ENCODE data around the gene TFEB. TPM values are rescaled to one million over a fixed set of nuclear protein-coding genes. Genes with fewer than 3 reads are reported as not detected.

Gene TFEB
- total and polyA plus RNA-seq, 2 of the 8 experiments (the other 6 are each of a cell fraction or from before 2014, with no cell fraction given): 2.3 to 6.7 TPM

- Histone ChIP-seq H3K4me1 (replicated peaks in 1 of 4; ENCODE audit: control insufficient read depth in 3 of 4, insufficient read depth in 4 of 4, low read length in 3 of 4) (peaks cover 12 to 38% (median 23%) of the 10 kb centered on the region in 4 experiments), H3K27ac (ENCODE audit: low read depth, low read length) (no peak overlapping the region), H2AK5ac (ENCODE audit: low read depth, low read length) (no peak overlapping the region), H3K79me1 (ENCODE audit: low read depth, low read length) (no peaks in the 10 kb centered on the region), H3K4me3 (ENCODE audit: extremely low read depth in 1 of 4, insufficient read depth in 2 of 4, low read depth in 3 of 4, low read length in 4 of 4) (no peak overlapping the region), H2BK15ac (ENCODE audit: low read length) (no peak overlapping the region), H4K91ac (replicated peaks; ENCODE audit: insufficient read length, low read length) (no peak overlapping the region), H4K8ac (ENCODE audit: extremely low read depth, insufficient read depth, low read length) (no peak overlapping the region), H3K4me2 (ENCODE audit: insufficient read depth in 1 of 2, low read depth in 2 of 2, low read length in 2 of 2) (no peak overlapping the region), H4K5ac (ENCODE audit: insufficient read length, low read depth, low read length) (no peak overlapping the region), H3K4ac (replicated peaks; ENCODE audit: insufficient read length, low read depth, low read length) (no peak overlapping the region), H3K18ac (ENCODE audit: extremely low read depth, low read length) (no peak overlapping the region), H2BK5ac (ENCODE audit: low read depth, low read length) (0 out of 2 replicates have a peak overlapping the region, but pooled peaks have one; percentile 39), H3K9ac (replicated peaks in 1 of 4; ENCODE audit: extremely low read depth in 1 of 4, low read depth in 3 of 4, low read length in 3 of 4) (no peak overlapping the region), H3K36me3 (ENCODE audit: control insufficient read depth in 2 of 4, insufficient read depth in 4 of 4, low read length in 3 of 4) (no peaks in the 10 kb centered on the region), H3K14ac (ENCODE audit: insufficient read length) (no peak overlapping the region), H4K20me1 (replicated peaks in 1 of 2; ENCODE audit: control insufficient read depth in 1 of 2, insufficient read depth in 2 of 2, low read length in 2 of 2) (peaks cover 0 to 2% of the 10 kb centered on the region in 2 experiments), H3K56ac (replicated peaks; ENCODE audit: insufficient read length, low read depth, low read length) (no peak overlapping the region), H2BK20ac (ENCODE audit: low read length) (no peak overlapping the region), H3K23me2 (ENCODE audit: low read depth, low read length) (peaks cover 2% of the 10 kb centered on the region; the same call in 1 of the 2 replicates), H2BK12ac (ENCODE audit: low read depth, low read length) (no peak overlapping the region), H2BK120ac (replicated peaks; ENCODE audit: low read depth, low read length) (no peak overlapping the region), H2AFZ (ENCODE audit: low read length) (no peak overlapping the region), H3K9me3 (ENCODE audit: insufficient read depth in 2 of 2, low read depth in 1 of 2, low read length in 1 of 2) (no peaks in the 10 kb centered on the region), H3K23ac (ENCODE audit: insufficient read length) (no peak overlapping the region), H3K27me3 (replicated peaks in 1 of 4; ENCODE audit: control insufficient read depth in 3 of 4, extremely low read depth in 1 of 4, insufficient read depth in 3 of 4, low read length in 3 of 4) (peaks cover 0 to 4% (median 2%) of the 10 kb centered on the region in 4 experiments; a peak in 3 of 7 replicates), H3K79me2 (ENCODE audit: control insufficient read depth in 1 of 2, insufficient read depth in 2 of 2, low read length in 2 of 2) (no peaks in the 10 kb centered on the region)
- ChIA-PET POLR2A (ENCODE audit: partially characterized antibody) (interaction anchor here (0.7 to 1.4 kb wide), 3 partner anchors 9 to 27 kb away, joined by 3 read pairs; no protein-coding TSS in a partner anchor), CTCF (ENCODE audit: partially characterized antibody) (interaction anchor here (0.6 to 3.0 kb wide), 4 partner anchors 10 to 48 kb away, joined by 3 to 15 read pairs (median 4); no protein-coding TSS in a partner anchor)
- FAIRE-seq: no peak
- DNase-seq (ENCODE audit: low read depth in 1 of 2, low spot score in 2 of 2): no peak
- WGBS, 2 experiments (ENCODE audit: extremely low coverage in 1 of 2, insufficient coverage in 1 of 2, insufficient read length in 1 of 2, insufficient replicate concordance in 2 of 2, low coverage in 1 of 2, low lambda C conversion rate in 2 of 2, missing lambda C conversion rate in 1 of 2): 90% methylated on average over 17 of the region's 19 CpGs; no CpG with 5 or more reads in 1 of the 2 experiments
- TF ChIP-seq SUZ12 (IDR thresholded peaks at IDR 0.05; ENCODE audit: low read length): no peak
- no peak for TF ChIP-seq POU5F1 (IDR thresholded peaks at IDR 0.05; ENCODE audit: low read depth, low read length)
- TF ChIP-seq EGR1 (IDR thresholded peaks at IDR 0.05; ENCODE audit: borderline replicate concordance, low read depth, low read length): no peak
- no peak for TF ChIP-seq CBX5 (IDR thresholded peaks at IDR 0.05; ENCODE audit: low read depth, low read length)
- TF ChIP-seq SIRT6 (IDR thresholded peaks at IDR 0.05; ENCODE audit: low read length): no peak
- no peak for TF ChIP-seq EZH2 (IDR thresholded peaks at IDR 0.05; ENCODE audit: low read depth, low read length, severe bottlenecking)
- TF ChIP-seq SP2 (IDR thresholded peaks at IDR 0.05; ENCODE audit: low read length): no peak
- TF ChIP-seq USF2 (IDR thresholded peaks at IDR 0.05; ENCODE audit: low read length): no peak
- TF ChIP-seq TCF12 (IDR thresholded peaks at IDR 0.05; ENCODE audit: low read depth, low read length): no peak
- no peak for TF ChIP-seq RNF2 (IDR thresholded peaks at IDR 0.05; ENCODE audit: borderline replicate concordance, low read depth, low read length, missing control alignments, poor library complexity, severe bottlenecking)
Observed at GRCh38 chr6:41728073-41728936, 7.1 kb downstream of the TFEB start.
